ENCODE results near the gene LHX4. TPM values are rescaled to one million over a fixed set of nuclear protein-coding genes. Genes with fewer than 3 reads are reported as not detected.

LHX4 gene
- total RNA-seq, 1 donor from 2014 or later = 0.03 TPM

DNA sequence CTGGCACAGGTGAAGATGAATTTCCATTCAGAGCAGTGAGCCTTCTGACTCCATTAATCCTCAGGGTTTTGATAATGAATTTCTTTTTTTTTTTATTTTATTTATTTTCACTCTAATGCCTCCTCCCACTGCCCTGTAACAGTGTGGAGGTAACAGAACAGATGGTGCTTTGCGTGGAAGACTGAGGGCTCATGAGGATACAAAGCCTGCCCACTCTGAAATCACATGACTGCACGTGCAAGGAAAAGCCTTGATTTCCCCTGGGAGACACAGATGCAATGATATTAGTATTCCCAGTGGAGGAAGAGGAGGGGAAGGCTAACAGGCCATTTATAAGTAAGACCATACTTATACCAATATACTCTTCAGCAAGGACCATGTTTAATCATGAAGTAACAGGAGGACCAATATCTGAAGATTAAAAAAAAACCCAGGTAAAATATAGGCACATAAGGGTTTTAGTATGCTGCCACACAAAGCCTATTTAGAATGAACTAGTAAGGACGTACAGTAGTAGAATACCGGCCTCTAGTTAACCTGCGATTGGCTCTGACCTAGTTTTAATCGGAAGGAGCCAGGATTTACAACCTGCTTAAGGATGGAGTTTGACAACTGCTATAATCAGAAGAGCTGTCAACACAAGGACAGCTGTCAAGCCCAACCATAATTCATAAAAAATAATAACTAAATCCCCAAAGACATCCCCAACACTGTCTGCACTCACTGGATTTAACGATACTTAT, 69.6 kb downstream of the LHX4 start:
- DNase-seq (ENCODE audit: low spot score) = no peak

DNA sequence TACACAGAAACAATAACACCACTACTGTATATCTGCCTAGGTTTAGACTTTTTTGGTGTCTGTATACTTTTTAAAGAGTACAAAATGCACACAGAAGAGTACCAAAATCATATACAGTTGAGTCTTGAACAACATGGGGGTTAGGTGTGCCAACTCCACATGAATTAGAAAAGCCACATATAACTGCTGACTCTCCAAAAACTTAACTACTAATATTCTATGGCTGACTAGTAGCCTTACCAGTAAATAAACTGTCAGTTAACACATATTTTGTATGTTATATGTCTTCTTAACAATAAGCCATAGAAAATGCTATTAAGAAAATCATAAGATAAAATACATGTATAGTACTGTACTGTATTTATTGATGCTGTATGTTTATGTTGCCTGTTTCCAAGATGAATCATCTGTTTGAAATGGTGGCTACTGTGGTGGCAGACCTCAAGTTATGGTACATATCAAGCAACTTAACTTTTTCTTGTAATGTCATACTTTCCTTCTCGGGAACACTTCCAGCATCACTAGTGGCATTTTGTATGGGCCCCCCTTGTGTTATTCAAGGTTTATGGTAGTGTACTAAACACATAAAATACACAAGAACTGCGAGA, 71.2 kb downstream of the LHX4 start:
- no peak for DNase-seq (ENCODE audit: low spot score)

- DNase-seq (ENCODE audit: low spot score) = no peak
Observed at GRCh38 chr1:180309338-180309737, 79.3 kb downstream of the LHX4 start.

DNA sequence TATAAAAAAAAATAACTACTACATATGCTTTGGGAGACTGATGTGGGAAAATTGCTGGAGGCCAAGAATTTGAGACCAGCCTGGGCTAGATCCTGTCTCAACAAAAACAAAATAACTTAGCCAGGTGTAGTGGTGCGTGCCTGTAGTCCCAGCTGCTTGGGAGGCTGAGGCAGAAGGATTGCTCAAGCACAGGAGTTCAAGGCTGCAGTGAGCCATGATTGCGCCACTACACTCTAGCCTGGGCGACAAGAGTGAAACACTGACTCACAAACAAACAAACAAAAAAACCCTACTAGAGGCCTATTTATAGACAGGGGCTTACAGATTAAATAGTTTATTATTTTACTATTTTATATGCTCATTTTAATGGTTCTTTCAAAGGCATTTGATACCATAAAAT, 80.0 kb downstream of the LHX4 start:
- DNase-seq (ENCODE audit: low spot score) = no peak

GRCh38 chr1:180311011-180311730, 81.1 kb downstream of the LHX4 start:
- DNase-seq (ENCODE audit: low spot score) = no peak

GRCh38 chr1:180312926-180313325, 82.9 kb downstream of the LHX4 start:
- DNase-seq (ENCODE audit: low spot score) = no peak

- DNase-seq (ENCODE audit: low spot score) = no peak
Observed at GRCh38 chr1:180327089-180327488, 97.0 kb downstream of the LHX4 start.

Other genes starting within 250 kb of the LHX4 start
- 395 TPM for gene QSOX1, start 75.4 kb upstream of the LHX4 start, total RNA-seq

All from mucosa of gallbladder (tissue), 1 donor.